ENCODE measurements around the gene CALML4. TPM values are rescaled to one million over a fixed set of nuclear protein-coding genes. Genes with fewer than 3 reads are reported as not detected.

CALML4 gene
- total and polyA plus RNA-seq, 4 donors: 4.4 to 21.3 (median 6.9) TPM

GRCh38 chr15:68232937-68233336 is 27.8 kb upstream of the CALML4 start:
- WGBS (ENCODE audit: insufficient coverage): 81% methylated on average over 2 of the region's 6 CpGs
- no peaks in the 10 kb centered on the region for H3K36me3 ChIP-seq (ENCODE audit: control insufficient read depth, insufficient read depth, low read length)
- H3K9me3 ChIP-seq (ENCODE audit: control insufficient read depth, insufficient read depth, low read length): no peaks in the 10 kb centered on the region
- peaks cover 36% of the 10 kb centered on the region for H3K4me1 ChIP-seq (ENCODE audit: control insufficient read depth, insufficient read depth, low read length)
- DNase-seq (ENCODE audit: low read depth in 4 of 6, low spot score in 6 of 6): no peak
- no peak overlapping the region for H3K4me3 ChIP-seq (ENCODE audit: low read depth, low read length)
- H3K27me3 ChIP-seq (ENCODE audit: control insufficient read depth, insufficient read depth, low read length): no peaks in the 10 kb centered on the region
- H3K27ac ChIP-seq (ENCODE audit: low read depth, low read length): no peak overlapping the region

DNA sequence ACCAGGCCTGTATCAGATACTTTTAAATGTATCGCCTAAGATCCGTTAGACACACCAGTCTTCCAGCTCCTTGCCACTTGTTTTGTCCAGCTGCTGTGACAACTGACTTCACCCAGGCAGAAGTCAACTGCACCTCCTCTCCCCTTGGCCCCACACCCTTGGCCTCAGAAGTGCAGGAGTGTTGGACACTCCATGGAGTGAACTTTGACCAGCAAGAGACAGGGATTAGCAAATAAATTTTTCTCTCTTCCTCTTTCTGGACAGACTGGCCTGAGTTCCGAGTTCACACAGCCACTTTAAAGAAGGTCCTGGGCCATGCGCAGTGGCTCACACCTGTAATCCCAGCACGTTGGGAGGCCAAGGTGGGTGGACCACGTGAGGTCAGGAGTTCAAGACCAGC is 27.3 kb upstream of the CALML4 start:
- no peaks in the 10 kb centered on the region for H3K27me3 ChIP-seq (ENCODE audit: control insufficient read depth, insufficient read depth, low read length)
- 97% methylated on average over 6 of the region's 6 CpGs for WGBS (ENCODE audit: insufficient coverage)
- peaks cover 39% of the 10 kb centered on the region for H3K4me1 ChIP-seq (ENCODE audit: control insufficient read depth, insufficient read depth, low read length)
- H3K9me3 ChIP-seq (ENCODE audit: control insufficient read depth, insufficient read depth, low read length): no peaks in the 10 kb centered on the region
- no peaks in the 10 kb centered on the region for H3K36me3 ChIP-seq (ENCODE audit: control insufficient read depth, insufficient read depth, low read length)
- no peak overlapping the region for H3K27ac ChIP-seq (ENCODE audit: low read depth, low read length)
- no peak overlapping the region for H3K4me3 ChIP-seq (ENCODE audit: low read depth, low read length)
- DNase-seq (ENCODE audit: low read depth in 4 of 6, low spot score in 6 of 6): no peak

DNA sequence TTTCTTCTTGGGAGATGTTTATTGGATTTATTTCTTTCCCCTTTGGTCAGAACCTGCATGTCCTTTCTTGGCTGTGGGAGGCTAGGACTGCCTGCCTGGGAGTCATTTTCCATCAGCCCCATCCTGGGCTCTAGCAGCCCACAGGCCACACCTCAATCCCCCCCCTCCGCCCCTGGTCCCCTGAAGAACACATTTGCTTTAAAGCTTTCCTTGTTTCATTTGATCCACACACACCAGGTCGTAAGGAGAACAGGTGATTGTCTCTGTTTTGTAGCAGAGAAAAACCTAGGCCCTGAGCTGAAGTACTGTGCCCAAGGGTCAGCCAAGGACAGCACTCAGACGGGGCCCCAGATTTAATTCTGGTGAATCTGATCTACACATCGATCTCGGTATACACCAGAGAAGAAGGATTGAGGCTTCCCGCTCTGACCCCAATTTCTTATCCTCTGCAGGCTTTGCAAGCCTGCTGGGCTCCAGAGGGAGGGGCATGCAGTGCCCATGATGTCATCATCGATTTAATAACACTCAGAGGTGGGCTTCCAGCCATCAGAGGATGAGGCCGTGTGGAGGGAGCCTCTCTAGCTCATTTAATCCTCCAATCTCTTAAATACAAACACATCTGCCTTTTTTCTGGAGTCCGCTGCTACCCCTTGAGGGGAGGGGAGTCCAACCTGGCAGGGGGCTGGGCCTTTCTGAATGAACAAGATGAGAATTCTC is 26.1 kb upstream of the CALML4 start:
- Histone ChIP-seq H3K27me3 (ENCODE audit: control insufficient read depth, insufficient read depth, low read length) (no peaks in the 10 kb centered on the region), H3K9me3 (ENCODE audit: control insufficient read depth, insufficient read depth, low read length) (no peaks in the 10 kb centered on the region), H3K36me3 (ENCODE audit: control insufficient read depth, insufficient read depth, low read length) (no peaks in the 10 kb centered on the region), H3K4me1 (ENCODE audit: control insufficient read depth, insufficient read depth, low read length) (peaks cover 39% of the 10 kb centered on the region), H3K4me3 (ENCODE audit: low read depth, low read length) (no peak overlapping the region), H3K27ac (ENCODE audit: low read depth, low read length) (no peak overlapping the region)
- DNase-seq (ENCODE audit: low read depth in 4 of 6, low spot score in 6 of 6): peak in 1 of 6 donors; percentile 49
- WGBS (ENCODE audit: insufficient coverage): 66% methylated on average over 5 of the region's 9 CpGs

DNA sequence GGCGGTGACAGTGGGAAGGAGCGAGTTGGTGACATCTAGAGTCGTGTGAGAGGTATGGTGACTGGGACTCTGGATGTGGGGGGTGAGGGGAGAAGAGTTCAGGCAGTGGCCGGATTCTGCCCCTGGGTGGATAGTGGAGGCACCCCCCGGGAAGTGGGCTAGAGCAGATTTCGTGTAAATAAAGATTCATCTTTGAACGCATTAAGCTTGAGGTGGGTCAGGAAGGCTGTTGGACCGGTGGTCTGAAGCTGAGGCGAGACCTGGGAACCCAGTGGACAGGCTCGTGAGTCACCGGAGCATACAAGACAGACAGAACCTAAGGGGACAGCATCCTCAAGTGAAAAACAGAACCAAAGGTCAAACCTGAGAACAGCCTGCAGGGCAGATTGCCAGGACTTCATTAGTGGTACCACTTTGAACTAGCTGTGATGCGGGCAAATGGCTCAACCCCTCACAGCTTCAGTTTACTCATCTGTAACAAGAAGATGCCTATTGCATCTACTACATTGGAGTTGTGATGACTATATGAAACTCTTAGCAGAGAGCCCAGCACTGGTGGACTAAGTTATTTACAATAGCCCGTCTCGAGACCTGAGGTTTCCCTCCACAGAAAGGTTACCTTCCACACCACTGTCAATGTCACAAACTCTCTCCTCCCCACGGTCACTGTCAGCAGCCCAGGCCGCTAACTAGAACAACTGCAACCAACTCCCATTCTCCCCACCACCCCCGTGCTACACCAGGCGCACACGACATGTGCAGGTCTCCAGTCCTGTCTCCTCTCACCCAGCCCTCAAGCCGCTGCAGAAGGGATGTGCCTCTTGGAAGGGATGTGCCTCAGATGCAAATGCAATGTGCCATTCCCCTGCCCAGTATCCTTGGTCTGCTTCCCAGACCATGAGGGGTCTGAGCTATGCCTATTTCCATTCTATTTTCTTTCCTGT is 25.3 kb upstream of the CALML4 start:
- DNase-seq (ENCODE audit: low read depth in 4 of 6, low spot score in 6 of 6): no peak
- WGBS (ENCODE audit: insufficient coverage): 50% methylated on average over 15 of the region's 20 CpGs
- Histone ChIP-seq H3K4me3 (ENCODE audit: low read depth, low read length) (peak overlapping the region; percentile 72), H3K36me3 (ENCODE audit: control insufficient read depth, insufficient read depth, low read length) (no peaks in the 10 kb centered on the region), H3K27me3 (ENCODE audit: control insufficient read depth, insufficient read depth, low read length) (no peaks in the 10 kb centered on the region), H3K27ac (ENCODE audit: low read depth, low read length) (no peak overlapping the region), H3K9me3 (ENCODE audit: control insufficient read depth, insufficient read depth, low read length) (no peaks in the 10 kb centered on the region), H3K4me1 (ENCODE audit: control insufficient read depth, insufficient read depth, low read length) (peaks cover 39% of the 10 kb centered on the region)

- Histone ChIP-seq H3K27ac (ENCODE audit: low read depth, low read length) (no peak within 1 kb of the TSS), H3K9me3 (ENCODE audit: control insufficient read depth, insufficient read depth, low read length) (no peaks in the 10 kb centered on the region), H3K4me1 (ENCODE audit: control insufficient read depth, insufficient read depth, low read length) (peaks cover 39% of the 10 kb centered on the region), H3K27me3 (ENCODE audit: control insufficient read depth, insufficient read depth, low read length) (no peaks in the 10 kb centered on the region), H3K4me3 (ENCODE audit: low read depth, low read length) (peak within 1 kb of the TSS; percentile 72), H3K36me3 (ENCODE audit: control insufficient read depth, insufficient read depth, low read length) (no peaks in the 10 kb centered on the region)
- DNase-seq (ENCODE audit: low read depth in 4 of 6, low spot score in 6 of 6): peak in 5 of 6 donors; percentile 45 to 93 (median 68)
- WGBS (ENCODE audit: insufficient coverage): under 1% methylated on average over 78 of the region's 82 CpGs
Observed at GRCh38 chr15:68229386-68230156, 24.4 kb upstream of the CALML4 start, which contains the start of gene CLN6. Gene CLN6, minus strand, starts transcription at chr15:68229728. Its CDS starts 144 bp downstream, at chr15:68229584.

- no peaks in the 10 kb centered on the region for H3K9me3 ChIP-seq (ENCODE audit: control insufficient read depth, insufficient read depth, low read length)
- no peak overlapping the region for H3K27ac ChIP-seq (ENCODE audit: low read depth, low read length)
- peak overlapping the region; percentile 72 for H3K4me3 ChIP-seq (ENCODE audit: low read depth, low read length)
- no peaks in the 10 kb centered on the region for H3K36me3 ChIP-seq (ENCODE audit: control insufficient read depth, insufficient read depth, low read length)
- peak in 1 of 6 donors; percentile 18 for DNase-seq (ENCODE audit: low read depth in 4 of 6, low spot score in 6 of 6)
- WGBS (ENCODE audit: insufficient coverage): 0% methylated on average over 39 of the region's 39 CpGs
- H3K27me3 ChIP-seq (ENCODE audit: control insufficient read depth, insufficient read depth, low read length): no peaks in the 10 kb centered on the region
- H3K4me1 ChIP-seq (ENCODE audit: control insufficient read depth, insufficient read depth, low read length): peaks cover 33% of the 10 kb centered on the region
Observed at GRCh38 chr15:68228971-68229385, 23.8 kb upstream of the CALML4 start.

GRCh38 chr15:68228143-68228970 is 23.2 kb upstream of the CALML4 start:
- H3K36me3 ChIP-seq (ENCODE audit: control insufficient read depth, insufficient read depth, low read length): no peaks in the 10 kb centered on the region
- peaks cover 32% of the 10 kb centered on the region for H3K4me1 ChIP-seq (ENCODE audit: control insufficient read depth, insufficient read depth, low read length)
- H3K4me3 ChIP-seq (ENCODE audit: low read depth, low read length): peak overlapping the region; percentile 72
- no peaks in the 10 kb centered on the region for H3K9me3 ChIP-seq (ENCODE audit: control insufficient read depth, insufficient read depth, low read length)
- WGBS (ENCODE audit: insufficient coverage): 42% methylated on average over 24 of the region's 25 CpGs
- H3K27ac ChIP-seq (ENCODE audit: low read depth, low read length): no peak overlapping the region
- no peaks in the 10 kb centered on the region for H3K27me3 ChIP-seq (ENCODE audit: control insufficient read depth, insufficient read depth, low read length)
- DNase-seq (ENCODE audit: low read depth in 4 of 6, low spot score in 6 of 6): no peak

DNA sequence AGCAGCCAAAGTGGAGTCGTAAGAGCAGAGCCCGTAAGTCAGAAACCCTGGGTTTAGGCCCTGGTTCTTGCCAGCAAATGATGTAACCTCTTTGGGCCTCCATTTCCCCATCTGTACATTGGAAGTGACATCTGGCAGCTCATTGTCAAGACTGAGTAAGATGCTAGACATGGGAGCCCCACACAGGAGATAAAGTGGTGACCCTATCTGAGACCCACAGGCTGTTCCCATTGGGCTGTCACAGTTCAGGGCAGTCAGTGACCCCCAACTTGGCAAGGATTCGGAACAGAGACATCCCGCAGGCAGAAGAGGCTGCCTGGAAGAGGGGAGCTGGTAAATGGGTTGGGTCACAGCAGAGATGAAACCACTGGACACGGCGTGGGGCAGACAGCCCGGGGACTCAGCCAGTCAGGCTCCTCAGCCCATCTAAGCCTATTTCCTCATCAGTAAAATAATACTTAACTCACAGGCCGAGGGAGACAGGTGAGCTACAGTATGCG is 22.6 kb upstream of the CALML4 start:
- no peaks in the 10 kb centered on the region for H3K27me3 ChIP-seq (ENCODE audit: control insufficient read depth, insufficient read depth, low read length)
- no peaks in the 10 kb centered on the region for H3K36me3 ChIP-seq (ENCODE audit: control insufficient read depth, insufficient read depth, low read length)
- no peaks in the 10 kb centered on the region for H3K9me3 ChIP-seq (ENCODE audit: control insufficient read depth, insufficient read depth, low read length)
- DNase-seq (ENCODE audit: low read depth in 4 of 6, low spot score in 6 of 6): no peak
- 91% methylated on average over 6 of the region's 9 CpGs for WGBS (ENCODE audit: insufficient coverage)
- peaks cover 32% of the 10 kb centered on the region for H3K4me1 ChIP-seq (ENCODE audit: control insufficient read depth, insufficient read depth, low read length)
- H3K4me3 ChIP-seq (ENCODE audit: low read depth, low read length): no peak overlapping the region
- no peak overlapping the region for H3K27ac ChIP-seq (ENCODE audit: low read depth, low read length)

Data from spinal cord (tissue), 10 donors.